GM19099 (cell line): ENCODE results near the gene DHRS1.

Source experiments
- POLR2A ChIP-seq: IDR thresholded peaks from 3 replicates; pipeline ENCODE4 v1.6.1; 2011; ENCODE audit warnings: low read depth; ENCODE audit not compliant: insufficient read length; ENCODE audit errors: extremely low read depth

The DHRS1 gene

DNA sequence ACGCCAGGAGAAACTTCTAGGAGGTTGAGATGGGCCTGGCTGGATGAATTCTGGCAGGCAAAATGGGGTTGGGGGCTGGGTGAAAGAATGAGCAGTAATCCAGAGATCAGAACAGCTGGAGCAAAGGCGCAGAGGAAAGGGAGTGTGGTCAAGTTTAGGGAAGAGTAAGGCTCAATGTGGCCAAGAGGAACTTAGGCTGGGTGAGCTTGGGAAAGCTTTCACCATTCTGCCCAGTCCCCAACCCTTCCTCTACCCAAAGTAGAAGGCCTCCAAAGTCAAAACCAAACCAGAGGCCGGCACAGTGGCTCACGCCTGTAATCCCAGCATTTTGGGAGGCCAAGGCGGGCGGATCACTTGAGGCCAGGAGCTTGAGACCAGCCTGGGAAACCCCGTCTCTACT is 17.9 kb downstream of the DHRS1 start:
- TF ChIP-seq POLR2A, result no peak

DNA sequence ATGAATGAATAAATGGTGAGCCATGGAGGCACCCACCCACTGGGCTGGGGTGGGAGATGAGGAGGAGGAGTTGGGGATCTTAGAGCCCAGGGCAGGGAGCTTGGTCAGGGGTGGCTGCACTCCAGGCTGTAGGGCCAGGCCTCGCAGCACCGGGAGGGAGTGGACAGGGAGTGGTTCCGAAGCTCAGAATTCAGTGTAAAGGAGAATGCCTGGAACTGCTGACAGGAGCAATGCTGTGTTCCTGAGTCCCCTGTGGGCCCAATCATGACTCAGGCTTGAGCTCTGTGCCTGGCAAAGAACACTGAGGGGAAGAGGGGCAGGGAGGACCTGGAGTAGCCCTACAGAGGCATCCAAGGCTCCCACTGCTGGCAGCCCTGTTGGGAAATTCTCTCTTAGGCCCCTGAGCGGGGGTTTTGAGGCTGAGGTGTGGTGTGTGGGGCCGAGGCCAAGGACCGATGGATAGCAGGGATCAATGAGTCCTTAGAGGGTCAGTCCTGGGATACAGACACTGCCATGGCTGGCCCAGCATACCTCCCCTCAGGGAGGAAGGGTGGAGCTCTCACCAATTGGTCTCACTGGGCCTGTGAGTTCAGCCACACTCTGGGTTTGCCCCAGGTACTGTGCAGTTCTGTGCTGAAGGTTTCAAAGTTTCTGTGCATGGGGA is 18.7 kb downstream of the DHRS1 start:
- TF ChIP-seq POLR2A, result no peak

DNA sequence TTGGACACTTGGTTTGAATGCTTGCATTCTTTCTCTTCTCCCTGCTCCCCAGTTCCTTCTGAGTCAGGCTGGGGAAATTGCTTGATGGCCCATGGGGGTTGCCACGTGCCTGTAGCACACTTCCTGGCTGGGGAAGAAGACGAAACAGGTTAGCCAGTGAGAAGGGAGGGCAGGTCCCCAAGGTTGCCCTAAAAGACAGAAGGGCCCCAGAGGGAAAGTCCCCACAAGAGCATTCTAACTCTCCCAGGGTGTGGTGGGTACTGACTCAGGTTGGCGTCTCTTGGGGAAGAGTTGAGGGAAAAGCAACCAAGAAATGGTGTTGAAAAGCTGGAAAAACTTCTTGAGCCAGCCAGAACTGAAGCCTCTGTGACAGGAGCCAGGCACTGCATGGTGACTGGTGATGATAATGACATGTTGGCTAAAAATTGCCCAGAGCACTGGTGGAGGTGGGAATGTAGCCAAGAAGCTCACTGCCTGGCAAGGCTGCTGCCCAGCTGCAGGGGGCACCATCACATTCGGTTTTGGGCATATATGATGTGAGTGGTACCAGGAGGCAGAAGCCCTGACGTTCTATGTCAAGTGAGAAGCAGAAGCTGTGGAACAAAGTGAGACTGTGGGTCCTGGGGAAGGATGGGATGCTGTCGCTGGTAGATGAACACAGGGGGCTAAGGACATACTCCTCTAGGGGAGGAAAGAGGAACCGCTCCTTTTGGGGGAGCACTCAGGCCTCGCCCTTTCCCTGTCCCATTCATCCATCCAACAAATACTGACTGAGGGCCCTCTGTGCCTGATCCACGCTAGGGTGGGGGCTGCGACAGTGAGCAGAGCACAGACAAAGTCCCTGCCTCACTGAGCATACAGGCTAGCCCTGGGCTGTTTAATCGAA is 20.0 kb downstream of the DHRS1 start:
- TF ChIP-seq POLR2A, result no peak

DNA sequence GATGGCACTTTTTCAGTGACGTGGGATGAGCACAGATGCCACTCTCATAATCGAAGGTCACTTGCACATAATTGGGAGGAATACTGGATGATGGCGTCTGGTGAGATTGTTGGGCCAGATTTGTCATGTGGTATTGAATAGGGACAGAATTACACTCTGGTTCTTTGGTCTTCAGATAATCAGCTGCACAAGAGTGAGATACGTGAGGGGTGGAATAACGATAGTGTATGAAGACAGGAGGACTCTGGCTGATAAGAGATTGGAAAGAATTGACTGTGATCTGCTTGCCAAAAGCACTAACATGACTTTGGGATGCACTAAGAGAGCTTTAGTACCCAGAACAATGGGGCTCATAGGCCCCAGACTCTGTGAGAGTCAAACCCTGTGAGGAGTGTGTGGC is 21.2 kb downstream of the DHRS1 start:
- no peak for TF ChIP-seq POLR2A

DNA sequence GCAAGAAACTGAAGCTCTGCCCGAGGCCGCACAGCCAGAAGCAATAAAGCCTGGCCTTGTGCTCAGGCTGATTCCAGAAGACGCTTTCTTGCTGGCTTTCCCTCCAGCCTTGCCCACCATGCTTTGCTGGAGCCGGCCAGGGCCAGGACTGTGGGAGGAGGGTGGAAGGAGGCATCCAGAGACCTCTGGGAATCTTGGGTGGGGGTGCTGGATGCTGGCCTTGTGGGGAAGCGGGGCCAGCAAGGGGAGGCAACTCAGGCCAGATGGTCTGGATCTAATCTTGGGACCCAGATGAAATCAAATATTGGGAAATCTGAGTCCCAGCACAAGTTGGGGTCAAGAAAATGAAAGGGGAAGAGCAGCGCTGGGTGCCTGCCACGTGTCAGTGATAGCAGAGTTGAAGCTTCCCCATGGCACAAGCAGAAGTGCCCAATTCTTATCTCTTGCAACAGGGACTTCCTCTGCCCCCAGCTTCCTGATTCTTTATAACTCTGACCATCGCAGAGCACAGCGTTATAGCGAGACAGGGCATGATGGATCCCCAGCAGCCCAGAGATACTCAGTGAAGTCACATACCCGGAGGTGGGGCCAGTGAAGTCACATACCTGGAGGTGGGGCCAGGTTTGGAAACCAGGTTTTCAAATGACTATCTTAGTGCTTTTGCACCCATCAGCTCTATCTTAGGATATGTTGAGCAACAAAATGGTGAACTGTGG is 21.8 kb downstream of the DHRS1 start:
- no peak for TF ChIP-seq POLR2A

DNA sequence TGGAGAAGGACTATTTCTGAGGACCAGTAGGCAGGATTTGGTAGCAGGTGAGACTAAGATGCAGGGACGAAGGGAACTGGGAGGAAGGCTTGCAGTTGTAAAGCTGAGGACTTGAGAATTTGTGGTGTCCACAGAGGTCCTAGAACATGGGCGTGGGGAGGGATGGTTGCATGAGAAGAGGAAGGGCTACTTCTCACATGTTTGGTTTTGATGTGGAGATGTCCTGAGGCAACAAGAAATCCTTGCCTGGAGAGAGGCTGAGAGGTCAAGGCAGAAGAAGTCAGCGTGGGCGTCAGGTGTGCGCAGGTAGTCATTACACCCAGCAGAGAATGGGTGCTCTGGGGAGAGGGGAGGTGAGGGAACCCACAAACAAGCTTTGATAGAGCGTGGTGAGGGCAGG is 22.5 kb downstream of the DHRS1 start:
- TF ChIP-seq POLR2A, result no peak

DNA sequence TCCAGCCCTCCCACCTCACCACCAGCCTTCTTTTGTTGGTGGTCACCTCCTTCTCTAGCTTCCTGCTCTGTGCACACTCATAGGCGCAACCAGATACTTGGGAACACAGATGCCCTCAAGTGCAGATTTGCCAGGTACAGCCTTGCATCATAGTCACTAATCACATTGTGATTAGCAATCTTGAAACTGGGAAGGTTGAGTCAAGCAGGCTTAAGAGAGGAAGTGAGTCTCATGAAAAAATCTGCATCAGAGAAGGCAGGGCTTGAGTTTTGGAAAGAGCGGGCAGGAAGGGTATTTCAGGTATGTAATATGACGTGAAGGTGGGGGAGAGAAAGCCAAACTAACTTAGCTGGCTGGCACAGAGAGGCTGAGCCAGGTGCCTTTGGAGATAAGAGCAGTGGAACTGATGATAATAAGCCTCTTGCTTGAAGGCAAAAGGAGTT is 25.5 kb downstream of the DHRS1 start:
- TF ChIP-seq POLR2A, result peak; percentile 17

DNA sequence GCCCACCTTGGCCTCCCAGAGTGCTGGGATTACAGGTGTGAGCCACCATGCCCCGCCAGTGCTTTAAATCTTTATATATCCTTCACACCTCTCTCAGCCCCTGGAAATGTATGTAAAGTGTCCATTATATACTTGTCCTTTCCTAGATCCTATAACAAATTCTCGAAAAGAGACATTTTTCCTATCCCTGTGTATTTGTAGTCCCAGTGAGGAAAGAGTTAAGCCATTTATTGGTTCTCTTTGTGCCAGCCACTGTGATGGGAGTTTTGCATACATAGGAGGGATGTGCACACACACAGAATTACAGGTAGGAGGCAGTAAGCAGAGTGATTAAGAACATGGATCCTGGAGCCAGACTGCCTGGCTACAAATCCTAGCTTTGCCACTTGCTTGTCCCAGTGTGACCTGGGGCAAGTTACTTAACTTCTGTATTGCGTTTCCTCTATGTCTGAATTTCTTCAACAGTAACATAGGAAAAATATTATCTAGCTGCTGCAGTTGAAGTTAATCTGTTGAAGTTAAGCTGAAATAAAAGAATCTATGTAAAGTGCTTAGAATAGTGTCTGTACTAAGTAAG is 26.1 kb downstream of the DHRS1 start:
- no peak for TF ChIP-seq POLR2A

DNA sequence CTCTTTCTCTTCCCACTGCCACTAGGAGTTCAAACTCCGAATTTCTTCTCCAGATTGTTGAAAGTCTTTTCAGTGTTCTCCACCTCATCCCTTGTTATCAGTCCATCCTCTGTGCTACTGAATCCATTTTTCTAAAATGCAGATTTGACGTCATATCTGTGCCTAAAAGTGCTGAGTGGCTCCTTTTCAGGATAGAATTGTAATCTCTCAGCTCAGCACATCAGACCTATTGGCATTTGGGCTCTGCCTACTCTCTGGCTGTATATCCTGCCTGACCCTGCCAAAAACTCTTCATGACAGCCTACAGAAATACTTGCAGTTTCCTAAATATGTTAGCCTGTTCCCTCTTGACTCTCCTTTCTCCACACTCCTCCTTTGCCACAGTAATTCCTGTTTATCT is 27.1 kb downstream of the DHRS1 start:
- no peak for TF ChIP-seq POLR2A

DNA sequence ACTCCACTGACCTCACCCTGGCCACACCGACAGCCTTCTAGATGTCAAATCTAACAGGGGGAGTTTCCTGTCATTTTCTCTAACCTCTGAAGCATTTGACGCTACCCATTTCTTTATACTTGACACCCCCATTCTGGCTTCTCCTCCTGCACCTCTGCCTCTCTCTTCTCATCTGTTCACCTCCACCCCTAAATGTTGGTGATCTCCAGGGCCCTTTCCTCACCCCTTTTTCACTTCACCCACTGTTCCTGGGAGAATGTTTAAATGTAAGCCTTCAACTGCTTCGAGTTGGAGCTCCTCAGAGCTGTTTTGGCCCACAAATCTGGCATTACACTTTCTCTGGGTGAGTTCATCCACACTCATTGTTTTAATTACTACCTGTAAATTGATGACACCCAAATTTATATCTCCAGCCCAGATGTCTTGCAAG is 27.7 kb downstream of the DHRS1 start:
- no peak for TF ChIP-seq POLR2A

DNA sequence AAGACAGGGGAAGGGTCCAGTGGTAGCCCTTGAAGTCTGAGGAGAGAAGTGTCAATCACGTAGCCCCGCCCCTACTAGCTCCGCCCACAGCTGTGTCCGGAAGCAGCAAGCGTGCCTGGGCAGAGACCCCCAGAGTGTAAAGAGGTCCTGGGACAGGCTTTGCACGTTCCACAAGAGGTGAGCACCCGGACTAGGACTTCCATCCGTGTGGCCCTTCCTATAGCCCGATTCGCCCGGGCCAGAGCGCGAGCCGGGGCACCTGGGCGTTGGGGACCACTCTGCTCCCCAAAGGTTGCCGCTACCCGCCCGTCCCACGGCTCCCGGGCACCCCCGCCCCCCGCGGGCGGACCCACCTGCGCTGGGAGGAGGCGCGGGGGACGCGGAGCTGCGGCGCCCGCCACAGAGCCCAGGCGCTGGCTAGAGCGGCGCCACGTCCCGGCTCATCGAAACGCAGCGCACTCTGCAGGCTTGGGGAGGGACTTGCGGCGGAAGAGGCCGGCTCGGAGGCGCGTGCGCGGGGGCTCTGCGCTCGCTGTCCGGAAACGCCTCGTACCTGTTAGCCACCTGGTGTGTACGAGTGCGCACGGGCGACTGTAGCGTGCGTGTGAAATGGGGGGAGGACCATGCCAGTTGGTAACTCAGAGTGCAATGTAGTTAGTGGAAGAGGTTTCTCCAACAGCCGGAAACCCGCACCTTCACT is 28.3 kb downstream of the DHRS1 start, which contains the start of gene RABGGTA:
Gene RABGGTA, minus strand, starts transcription at position 464 of the 700 bp plus-strand sequence. CDS start 482 bp downstream, outside the sequence.
- TF ChIP-seq POLR2A, result peak; percentile 84

DNA sequence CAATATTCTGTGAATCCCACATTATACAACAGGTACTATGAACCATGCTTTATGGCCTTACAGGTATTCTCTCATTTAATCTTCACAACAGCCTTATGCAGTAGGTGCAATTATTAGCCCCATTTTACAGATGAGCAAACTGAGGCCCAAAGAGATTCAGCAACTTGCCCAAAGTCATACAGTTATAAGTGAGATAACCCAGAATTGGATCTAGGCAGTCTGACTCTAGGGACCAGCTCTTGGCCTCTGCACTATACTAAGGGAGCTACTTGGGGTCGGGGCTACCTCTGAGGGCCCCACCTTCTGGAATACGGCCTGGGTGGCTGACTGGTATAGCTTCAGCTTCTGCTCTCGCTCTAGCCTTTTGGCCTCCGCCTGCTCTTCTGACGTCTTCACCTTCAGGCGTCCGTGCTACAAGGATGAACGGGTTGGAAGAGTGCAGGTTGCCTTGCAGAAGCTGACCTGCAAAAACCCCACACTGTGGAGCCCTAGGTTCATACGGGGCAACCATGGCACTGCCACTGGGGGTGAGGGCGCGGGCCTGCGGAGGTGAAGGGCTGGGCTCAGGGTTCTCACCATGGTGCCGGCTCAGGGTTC is 28.9 kb downstream of the DHRS1 start:
- no peak for TF ChIP-seq POLR2A

DNA sequence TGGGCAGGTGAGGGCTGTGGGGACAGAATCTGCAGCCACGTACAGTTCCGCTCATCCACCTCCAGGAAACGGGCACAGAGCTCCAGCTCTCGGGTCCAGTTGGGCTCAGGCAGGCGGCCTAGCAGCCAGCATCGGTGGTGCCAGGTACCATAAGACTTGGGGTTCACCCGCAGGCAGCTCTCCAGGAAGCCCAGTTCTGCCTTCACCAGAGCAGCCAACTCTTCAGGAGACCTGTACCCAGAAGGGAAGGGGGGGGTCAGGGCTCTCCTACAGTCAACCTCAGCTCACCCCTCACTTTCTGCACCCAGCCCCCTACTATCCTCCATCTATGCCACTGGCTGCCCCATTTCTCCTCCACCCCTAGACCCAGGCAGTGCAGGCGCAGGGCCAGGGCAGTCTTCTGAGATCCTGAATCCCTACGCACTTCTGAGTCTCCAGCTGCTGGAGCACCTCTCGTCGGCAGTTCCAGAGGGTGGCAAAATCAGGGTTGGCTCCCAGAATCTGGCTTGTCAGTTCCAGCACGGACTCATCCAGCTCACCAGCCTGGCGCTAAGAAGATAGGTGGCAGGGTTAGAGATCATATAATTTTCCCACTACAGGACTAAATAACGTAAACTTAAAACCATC is 29.6 kb downstream of the DHRS1 start:
- TF ChIP-seq POLR2A, result no peak

DNA sequence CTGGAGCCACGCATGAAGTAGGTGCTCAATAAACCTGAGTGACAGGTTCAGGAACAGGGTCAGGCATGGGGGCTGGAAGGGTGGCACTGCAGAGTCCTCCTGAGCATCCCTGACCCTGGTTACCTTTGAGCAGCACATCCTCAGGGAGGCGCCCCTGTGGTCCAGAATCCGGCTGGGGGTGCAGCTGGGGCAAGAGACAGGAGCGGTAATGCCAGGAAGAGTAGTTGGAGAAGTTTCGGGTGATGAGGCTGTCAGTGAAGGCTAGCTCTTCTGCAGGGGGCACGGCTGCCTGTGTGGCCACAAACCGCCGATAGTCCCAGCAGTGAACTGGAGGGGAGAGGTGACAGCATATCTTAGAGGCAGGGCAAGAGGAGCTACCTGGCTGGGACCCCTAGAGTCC is 30.2 kb downstream of the DHRS1 start:
- no peak for TF ChIP-seq POLR2A

DNA sequence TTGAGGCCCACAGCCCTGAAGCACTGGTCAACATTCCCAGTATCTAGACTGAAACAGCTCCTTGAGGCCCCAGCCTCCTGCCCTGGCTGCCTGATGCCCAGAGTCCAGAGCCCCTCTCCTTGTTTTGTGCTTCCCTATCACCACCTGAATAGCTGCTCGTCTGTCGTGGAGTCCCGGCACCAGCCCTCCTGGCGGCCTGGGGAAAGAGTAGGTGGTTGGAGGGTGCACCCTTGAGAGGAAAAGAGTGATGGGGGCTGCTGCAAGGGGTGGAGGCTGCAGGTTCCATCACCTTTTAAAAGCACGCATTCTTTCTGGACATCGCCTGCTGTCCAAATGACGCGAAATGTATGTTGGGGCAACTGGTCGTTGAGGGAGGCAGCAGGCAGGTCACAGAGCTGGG is 31.4 kb downstream of the DHRS1 start:
- TF ChIP-seq POLR2A, result no peak
